ENCODE data around the gene OOSP3. TPM values are rescaled to one million over a fixed set of nuclear protein-coding genes. Genes with fewer than 3 reads are reported as not detected.

Gene OOSP3
- total RNA-seq, 2 experiments from 2014 or later = not detected

Other genes starting within 250 kb of the OOSP3 start
- gene PATL1, start 209.7 kb upstream of the OOSP3 start, total RNA-seq = 10 to 100 TPM; 59.8 to 88.7 TPM
- not detected for gene OR10V1, start 164.9 kb upstream of the OOSP3 start, total RNA-seq
- 1 to 10 TPM; 5.1 to 5.4 TPM for gene STX3, start 123.4 kb upstream of the OOSP3 start, total RNA-seq
- 10 to 100 TPM; 77.9 to 82.6 TPM for gene MRPL16, start 68.0 kb upstream of the OOSP3 start, total RNA-seq
- gene CBLIF, start 33.3 kb upstream of the OOSP3 start, total RNA-seq = not detected
- gene TCN1, start 12.3 kb upstream of the OOSP3 start, total RNA-seq = not detected
- not detected for gene OOSP1, start 59.6 kb downstream of the OOSP3 start, total RNA-seq
- gene OOSP4A, start 85.3 kb downstream of the OOSP3 start, total RNA-seq = not detected
- not detected for gene OOSP4B, start 138.4 kb downstream of the OOSP3 start, total RNA-seq
- gene OOSP2, start 161.6 kb downstream of the OOSP3 start, total RNA-seq = not detected
- gene MS4A3, start 177.9 kb downstream of the OOSP3 start, total RNA-seq = not detected
- not detected for gene MS4A2, start 209.9 kb downstream of the OOSP3 start, total RNA-seq

All from activated CD4-positive, alpha-beta T cell treated with anti-CD3 and anti-CD28 coated beads for 36 hours (primary cell).